Activated CD4-positive, alpha-beta T cell treated with anti-CD3 and anti-CD28 coated beads, Interleukin-2, amount 50 U/mL, for 4 hours (primary cell): Measurements from ENCODE around the gene CTAG1B.
"Not testable (repeated sequence)": the region's sequence is repeated elsewhere in the genome, so short reads cannot be mapped to it uniquely, and the experiment has no call there.

Source experiments
- DNase-seq, 2 experiments: peaks; one replicate each; pipeline ENCODE4 v3.0.0-alpha.2; 2020

The CTAG1B gene

GRCh38 chrX:154620767-154621414, 1.8 kb upstream of the CTAG1B start:
- not testable (repeated sequence) for DNase-seq

GRCh38 chrX:154613586-154613985, 5.5 kb downstream of the CTAG1B start:
- not testable (repeated sequence) for DNase-seq

- not testable (repeated sequence) for DNase-seq
Measured at GRCh38 chrX:154611146-154611545, 7.9 kb downstream of the CTAG1B start.

GRCh38 chrX:154608823-154609222, 10.3 kb downstream of the CTAG1B start:
- DNase-seq = not testable (repeated sequence)

GRCh38 chrX:154607976-154608375, 11.1 kb downstream of the CTAG1B start:
- DNase-seq = not testable (repeated sequence)

GRCh38 chrX:154607370-154607769, 11.7 kb downstream of the CTAG1B start:
- no peak for DNase-seq

GRCh38 chrX:154605566-154605965, 13.5 kb downstream of the CTAG1B start:
- no peak for DNase-seq

GRCh38 chrX:154603438-154604430, 15.3 kb downstream of the CTAG1B start:
- DNase-seq = no peak

- no peak for DNase-seq
Measured at GRCh38 chrX:154602766-154603437, 16.2 kb downstream of the CTAG1B start.

- DNase-seq = no peak
Measured at GRCh38 chrX:154602226-154602625, 16.9 kb downstream of the CTAG1B start.

- no peak for DNase-seq
Measured at GRCh38 chrX:154600759-154601374, 18.2 kb downstream of the CTAG1B start.

GRCh38 chrX:154599531-154599930, 19.6 kb downstream of the CTAG1B start:
- no peak for DNase-seq

- DNase-seq = no peak
Measured at GRCh38 chrX:154598656-154599055, 20.4 kb downstream of the CTAG1B start.

GRCh38 chrX:154597221-154597620, 21.9 kb downstream of the CTAG1B start:
- no peak for DNase-seq

GRCh38 chrX:154596290-154596929, 22.7 kb downstream of the CTAG1B start:
- DNase-seq = no peak

- DNase-seq = no peak
Measured at GRCh38 chrX:154595559-154596249, 23.4 kb downstream of the CTAG1B start.

- no peak for DNase-seq
Measured at GRCh38 chrX:154594491-154594890, 24.6 kb downstream of the CTAG1B start.

- DNase-seq = no peak
Measured at GRCh38 chrX:154593201-154593600, 25.9 kb downstream of the CTAG1B start.

- DNase-seq = no peak
Measured at GRCh38 chrX:154592505-154592904, 26.6 kb downstream of the CTAG1B start.

GRCh38 chrX:154590415-154590814, 28.7 kb downstream of the CTAG1B start:
- DNase-seq = not testable (repeated sequence)

- not testable (repeated sequence) for DNase-seq
Measured at GRCh38 chrX:154584585-154585183, 34.4 kb downstream of the CTAG1B start, which contains the start of gene CTAG1A. TSS of gene CTAG1A (plus strand) at chrX:154585133. CDS start at chrX:154585207, 74 bp downstream.
